K562 (cell line): ENCODE data around the gene SOCS3. TPM values are rescaled to one million over a fixed set of nuclear protein-coding genes. Genes with fewer than 3 reads are reported as not detected.

Experiments used
- ATF7 ChIP-seq: fragments of 450-650 bp; IDR thresholded peaks from 2 replicates; pipeline ENCODE4 v1.7.1; 2014; ENCODE audit warnings: mild to moderate bottlenecking, moderate library complexity
- CEBPZ ChIP-seq: fragments of 150-350 bp; IDR thresholded peaks from 2 replicates; pipeline ENCODE4 v1.6.1; 2014; ENCODE audit warnings: low read depth, mild to moderate bottlenecking, low read length, borderline replicate concordance
- CXXC5 ChIP-seq: fragments of 250-450 bp; sonication (Bioruptor Pico); IDR thresholded peaks from 2 replicates; pipeline ENCODE4 v1.8.0; 2022; ENCODE audit warnings: inconsistent platforms, mild to moderate bottlenecking, moderate library complexity
- HLTF ChIP-seq: fragments of 450-650 bp; IDR thresholded peaks from 2 replicates; pipeline ENCODE4 v1.6.1; 2016
- ID3 ChIP-seq, 2 experiments: fragments of 250-450 bp in 1 of 2; fragments of 450-650 bp in 1 of 2; sonication (Bioruptor Pico) in 1 of 2; IDR thresholded peaks; 2 replicates each; pipeline versions ENCODE4 v1.6.1 to v1.8.0; 2016 to 2021; ENCODE audit warnings: mild to moderate bottlenecking in 2 of 2, moderate library complexity in 2 of 2, missing compliant biosample characterization in 1 of 2, missing genetic modification characterization in 1 of 2
- LEF1 ChIP-seq: fragments of 450-650 bp; IDR thresholded peaks from 2 replicates; pipeline ENCODE4 v1.6.1; 2016; ENCODE audit warnings: mild to moderate bottlenecking
- MNT ChIP-seq, 2 experiments: fragments of 450-650 bp; conservative IDR thresholded peaks; 2 replicates each; pipeline ENCODE4 v1.6.1; 2017; ENCODE audit warnings: mild to moderate bottlenecking in 2 of 2, moderate library complexity in 2 of 2
- MYNN ChIP-seq, 2 experiments: sonication (generic); formaldehyde crosslinking in 1 of 2; IDR thresholded peaks; 2 replicates each; pipeline versions ENCODE4 v1.5.0 to v1.6.1; 2016 to 2020; ENCODE audit warnings: antibody characterized with exemption in 1 of 2, missing genetic modification reagents in 1 of 2
- RBM15 ChIP-seq: fragments of 200-400 bp; formaldehyde crosslinking; IDR thresholded peaks from 2 replicates; pipeline ENCODE4 v1.6.1; 2018; ENCODE audit warnings: mild to moderate bottlenecking, low read length, moderate library complexity; ENCODE audit not compliant: insufficient read depth
- ZNF280B ChIP-seq: fragments of 250-450 bp; sonication (Bioruptor Pico); IDR thresholded peaks from 2 replicates; pipeline ENCODE4 v1.5.1; 2021; ENCODE audit warnings: mild to moderate bottlenecking
- ZSCAN32 ChIP-seq: fragments of 450-650 bp; formaldehyde crosslinking; IDR thresholded peaks from 2 replicates; pipeline ENCODE4 v1.4.0; 2020; ENCODE audit warnings: mild to moderate bottlenecking, moderate library complexity
- polyA plus RNA-seq, 8 experiments: library from polyadenylated mRNA; depleted of rRNA in 4 of 8; stranded (reverse) in 5 of 8; unstranded in 3 of 8; fragments of >200 nt; fragmentation: Nextera tagmentation in 2 of 8; fragmentation: Illumina TruSeq in 1 of 8; extraction: Ambion mirVana in 2 of 8; extraction: Trizol in 1 of 8; gene quantifications; 2 replicates each; pipeline versions ENCODE4 v1.2.1 to v1.2.3, GENCODE V29; 2011 to 2014; ENCODE audit warnings: inconsistent platforms in 1 of 8, missing spikeins in 1 of 8
- total RNA-seq, 7 experiments: library from RNA; depleted of rRNA in 6 of 7; stranded (reverse); fragments of >200 nt in 6 of 7; fragmentation: Illumina TruSeq in 2 of 7; extraction: Trizol in 2 of 7; gene quantifications; 2 replicates each; pipeline versions ENCODE4 v1.2.1 to v1.2.3, GENCODE V29; 2011 to 2021; ENCODE audit warnings: low replicate concordance in 1 of 7
- TF ChIP-seq, protein P1 (sequence below): fragments of 250-450 bp; sonication (Bioruptor Pico); IDR thresholded peaks from 2 replicates; pipeline ENCODE4 v1.5.0; 2021; ENCODE audit warnings: mild to moderate bottlenecking, moderate library complexity
- TF ChIP-seq, protein P2 (sequence below): sonication (generic); formaldehyde crosslinking; IDR thresholded peaks from 2 replicates; pipeline ENCODE4 v1.4.0; 2020; ENCODE audit warnings: mild to moderate bottlenecking, missing genetic modification reagents

The SOCS3 gene
- total and polyA plus RNA-seq, 9 of the 15 experiments (the other 6 are each of a cell fraction or from before 2014, with no cell fraction given) = 0.56 to 38.9 (median 13.7) TPM

DNA sequence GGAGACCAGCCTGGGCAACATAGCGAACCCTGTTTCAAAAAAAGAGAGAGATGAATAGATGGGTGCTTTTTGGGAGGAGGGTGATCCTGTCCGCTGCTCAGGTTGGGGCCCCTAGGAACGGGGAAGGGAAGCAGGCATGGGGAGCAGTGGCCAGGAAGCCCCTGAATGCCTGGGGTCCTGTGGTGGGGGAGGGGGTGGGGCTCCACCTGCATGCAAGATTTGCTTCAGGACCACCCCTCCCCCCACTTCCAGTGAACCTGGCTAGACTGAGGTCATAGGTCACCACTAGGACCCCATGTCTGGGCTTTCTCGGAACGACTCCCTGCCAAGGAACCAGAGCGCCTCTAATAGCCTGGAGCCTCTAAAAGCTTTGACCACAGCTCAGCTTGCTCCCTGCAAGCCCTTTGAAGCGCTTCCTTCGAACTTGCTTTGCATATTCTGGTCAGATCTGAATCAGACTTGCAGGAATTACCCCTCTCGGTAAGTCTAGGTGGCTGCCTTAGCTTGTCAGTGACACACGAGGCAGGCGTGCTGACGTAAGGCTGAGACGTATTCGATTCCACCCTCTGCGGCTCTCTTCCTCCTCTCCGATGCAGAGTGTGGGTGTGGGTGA is 3.7 kb downstream of the SOCS3 start (continued):
- TF ChIP-seq ID3 (CRISPR knock-in tag; IDR thresholded peaks at IDR 0.05) = no peak
- no peak for TF ChIP-seq ID3 (tag; IDR thresholded peaks at IDR 0.05)
- 0 out of 2 replicates have a peak, but pooled peaks have one; percentile 36 for TF ChIP-seq MYNN (IDR thresholded peaks at IDR 0.05)
- no peak for TF ChIP-seq MYNN (CRISPR knock-in tag; IDR thresholded peaks at IDR 0.05)
- 0 out of 2 replicates have a peak, but pooled peaks have one; percentile 21 for TF ChIP-seq CXXC5 (CRISPR knock-in tag)
- TF ChIP-seq ZNF280B (CRISPR knock-in tag) = no peak
- TF ChIP-seq ATF7 = peak; percentile 42
- no peak for TF ChIP-seq HLTF
- TF ChIP-seq RBM15 = no peak
- TF ChIP-seq LEF1 = 0 out of 2 replicates have a peak, but pooled peaks have one; percentile 53
- TF ChIP-seq, protein P1, sequence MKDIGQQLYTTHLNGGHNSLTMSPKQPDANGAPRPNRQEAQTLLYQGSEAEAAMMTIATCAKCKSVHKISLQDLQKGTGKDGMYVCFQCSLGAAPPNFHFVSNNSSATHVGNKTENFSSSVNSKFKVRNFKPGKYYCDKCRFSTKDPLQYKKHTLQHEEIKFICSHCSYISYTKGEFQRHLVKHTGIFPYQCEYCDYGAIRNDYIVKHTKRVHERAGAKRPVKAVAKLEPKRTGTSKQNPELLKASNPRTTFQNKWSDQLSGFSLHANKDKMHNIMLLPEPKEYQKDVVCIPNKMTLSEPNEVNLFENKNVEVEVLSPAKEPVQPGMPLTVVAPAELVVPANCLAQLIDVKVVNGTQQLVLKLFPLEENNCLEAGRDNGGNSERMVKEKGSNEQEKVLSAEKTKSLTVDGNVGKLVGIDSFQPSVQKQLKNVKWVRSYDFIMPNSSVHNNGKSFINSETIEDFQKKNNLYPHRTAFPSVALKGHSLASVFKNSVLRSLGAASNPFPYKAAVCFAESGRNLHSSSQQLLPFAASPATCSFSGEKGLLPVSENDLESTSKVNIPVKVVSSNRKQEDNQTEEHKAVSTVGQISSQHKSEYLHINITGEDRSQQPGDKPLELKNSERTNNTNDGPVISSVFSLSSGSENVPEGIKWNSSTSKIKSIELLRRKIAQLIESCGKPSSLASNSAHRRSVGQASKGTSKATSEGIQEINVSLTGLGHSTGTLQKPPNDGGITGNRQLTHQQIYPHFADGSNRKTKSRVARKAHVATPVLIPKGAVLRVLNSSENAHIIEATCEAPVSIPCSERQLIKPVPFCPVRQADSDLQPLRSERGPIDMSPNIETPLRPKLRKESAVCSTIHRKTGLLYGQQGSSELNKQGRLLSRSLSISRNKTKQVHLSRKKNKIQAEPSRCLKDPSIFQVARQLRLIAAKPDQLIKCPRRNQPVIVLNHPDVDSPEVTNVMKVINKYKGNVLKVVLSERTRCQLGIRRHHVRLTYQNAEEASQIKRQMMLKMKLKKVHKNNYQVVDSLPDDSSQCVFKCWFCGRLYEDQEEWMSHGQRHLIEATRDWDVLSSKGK (CRISPR knock-in tag) = no peak
- TF ChIP-seq ZSCAN32 (CRISPR knock-in tag) = no peak
- TF ChIP-seq, protein P2, sequence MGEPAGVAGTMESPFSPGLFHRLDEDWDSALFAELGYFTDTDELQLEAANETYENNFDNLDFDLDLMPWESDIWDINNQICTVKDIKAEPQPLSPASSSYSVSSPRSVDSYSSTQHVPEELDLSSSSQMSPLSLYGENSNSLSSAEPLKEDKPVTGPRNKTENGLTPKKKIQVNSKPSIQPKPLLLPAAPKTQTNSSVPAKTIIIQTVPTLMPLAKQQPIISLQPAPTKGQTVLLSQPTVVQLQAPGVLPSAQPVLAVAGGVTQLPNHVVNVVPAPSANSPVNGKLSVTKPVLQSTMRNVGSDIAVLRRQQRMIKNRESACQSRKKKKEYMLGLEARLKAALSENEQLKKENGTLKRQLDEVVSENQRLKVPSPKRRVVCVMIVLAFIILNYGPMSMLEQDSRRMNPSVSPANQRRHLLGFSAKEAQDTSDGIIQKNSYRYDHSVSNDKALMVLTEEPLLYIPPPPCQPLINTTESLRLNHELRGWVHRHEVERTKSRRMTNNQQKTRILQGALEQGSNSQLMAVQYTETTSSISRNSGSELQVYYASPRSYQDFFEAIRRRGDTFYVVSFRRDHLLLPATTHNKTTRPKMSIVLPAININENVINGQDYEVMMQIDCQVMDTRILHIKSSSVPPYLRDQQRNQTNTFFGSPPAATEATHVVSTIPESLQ (CRISPR knock-in tag) = no peak
- no peak for TF ChIP-seq CEBPZ
- peak in 1 of 2 experiments; percentile 40; a peak in 1 of 4 replicates for TF ChIP-seq MNT (conservative IDR thresholded peaks at IDR 0.05)
